GM23338 (cell line): ENCODE results near the gene CRACDL. TPM values are rescaled to one million over a fixed set of nuclear protein-coding genes. Genes with fewer than 3 reads are reported as not detected.

Source experiments
- ATAC-seq: fragments of 200-7000 bp; cut with Tn5 transposase; 3 replicates; pipeline ENCODE4 v1.9.1; 2020
- DNase-seq: peaks from one replicate; pipeline ENCODE4 v3.0.0-alpha.2; 2015; ENCODE audit warnings: low spot score
- H2AFZ ChIP-seq: fragments of 200-600 bp; sonication (generic); 2 replicates; pipeline ENCODE4 v1.8.0; 2016; ENCODE audit warnings: antibody characterized with exemption, mild to moderate bottlenecking, moderate library complexity
- H3F3A ChIP-seq: fragments of 200-600 bp; sonication (generic); replicated peaks from 2 replicates; pipeline ENCODE4 v1.8.0; 2017; ENCODE audit warnings: antibody characterized with exemption, mixed run types, low read depth
- H3K27ac ChIP-seq: fragments of 200-600 bp; sonication (generic); 2 replicates; pipeline ENCODE4 v1.6.1; 2016; ENCODE audit warnings: low read depth
- H3K27me3 ChIP-seq: fragments of 200-600 bp; sonication (generic); 2 replicates; pipeline ENCODE4 v1.8.0; 2016; ENCODE audit warnings: mild to moderate bottlenecking, mixed run types, moderate library complexity; ENCODE audit not compliant: insufficient read depth
- H3K36me3 ChIP-seq: fragments of 200-600 bp; sonication (generic); 2 replicates; pipeline ENCODE4 v1.8.0; 2016; ENCODE audit warnings: mild to moderate bottlenecking; ENCODE audit not compliant: insufficient read depth
- H3K4me1 ChIP-seq: fragments of 200-600 bp; sonication (generic); 2 replicates; pipeline ENCODE4 v1.8.0; 2016; ENCODE audit warnings: mild to moderate bottlenecking, moderate library complexity; ENCODE audit not compliant: insufficient read depth
- H3K4me2 ChIP-seq: fragments of 200-600 bp; sonication (generic); 2 replicates; pipeline ENCODE4 v1.7.1; 2017; ENCODE audit warnings: mixed run types
- H3K4me3 ChIP-seq: fragments of 200-600 bp; sonication (generic); 2 replicates; pipeline ENCODE4 v1.6.1; 2016; ENCODE audit warnings: mixed run types
- H3K79me2 ChIP-seq: fragments of 200-600 bp; sonication (generic); replicated peaks from 2 replicates; pipeline ENCODE4 v1.8.0; 2017; ENCODE audit warnings: mild to moderate bottlenecking; ENCODE audit not compliant: insufficient read depth
- H3K9me2 ChIP-seq: fragments of 200-600 bp; sonication (generic); 2 replicates; pipeline ENCODE4 v1.8.0; 2017; ENCODE audit not compliant: insufficient read depth
- H4K20me1 ChIP-seq: fragments of 200-600 bp; sonication (generic); replicated peaks from 2 replicates; pipeline ENCODE4 v1.8.0; 2017; ENCODE audit warnings: mild to moderate bottlenecking; ENCODE audit not compliant: insufficient read depth
- H3K27ac Mint-ChIP-seq: 2 replicates; pipeline ENCODE4 v1.8.0; 2020; ENCODE audit warnings: inconsistent platforms, mild to moderate bottlenecking, moderate library complexity, mixed read lengths
- H3K27me3 Mint-ChIP-seq: 3 replicates; pipeline ENCODE4 v1.8.0; 2022; ENCODE audit warnings: low read depth, mild to moderate bottlenecking, moderate library complexity, mixed read lengths, inconsistent platforms; ENCODE audit not compliant: insufficient read depth, poor library complexity
- H3K36me3 Mint-ChIP-seq: 3 replicates; pipeline ENCODE4 v1.8.0; 2021; ENCODE audit warnings: low read depth, mild to moderate bottlenecking, inconsistent platforms, moderate library complexity, mixed read lengths
- H3K4me1 Mint-ChIP-seq: 3 replicates; pipeline ENCODE4 v1.8.0; 2020; ENCODE audit warnings: mild to moderate bottlenecking, inconsistent platforms, mixed read lengths
- H3K4me3 Mint-ChIP-seq: 3 replicates; pipeline ENCODE4 v1.8.0; 2021; ENCODE audit warnings: moderate library complexity, mild to moderate bottlenecking, inconsistent platforms, mixed read lengths
- H3K9me3 Mint-ChIP-seq: 3 replicates; pipeline ENCODE4 v1.8.0; 2020; ENCODE audit warnings: moderate library complexity, mild to moderate bottlenecking, inconsistent platforms, mixed read lengths
- CREB1 ChIP-seq: fragments of 250-450 bp; sonication (Bioruptor Pico); IDR thresholded peaks from 2 replicates; pipeline ENCODE4 v1.5.0; 2020; ENCODE audit warnings: low read depth, mild to moderate bottlenecking, moderate library complexity
- CTCF ChIP-seq, 2 experiments: fragments of 200-600 bp in 1 of 2; sonication (generic) in 1 of 2; conservative IDR thresholded peaks; 2 replicates each; pipeline versions ENCODE4 v1.5.1 to v1.6.1; 2016 to 2017; ENCODE audit warnings: antibody characterized with exemption in 2 of 2, low read depth in 2 of 2, mild to moderate bottlenecking in 2 of 2, moderate library complexity in 1 of 2
- ETS1 ChIP-seq: IDR thresholded peaks from 2 replicates; pipeline ENCODE4 v1.6.1; 2016; ENCODE audit warnings: antibody characterized with exemption
- EZH2 ChIP-seq: fragments of 200-600 bp; sonication (generic); IDR thresholded peaks from one replicate; pipeline ENCODE4 v1.8.0; 2017; ENCODE audit warnings: antibody characterized with exemption, mild to moderate bottlenecking, low read depth; ENCODE audit not compliant: unreplicated experiment
- EZH2phosphoT487 ChIP-seq: fragments of 200-600 bp; sonication (generic); IDR thresholded peaks from one replicate; pipeline ENCODE4 v1.8.1; 2018; ENCODE audit warnings: antibody characterized with exemption; ENCODE audit not compliant: unreplicated experiment
- JUNB ChIP-seq: IDR thresholded peaks from one replicate; pipeline ENCODE4 v1.6.1; 2016; ENCODE audit warnings: antibody characterized with exemption; ENCODE audit not compliant: unreplicated experiment
- NANOG ChIP-seq: IDR thresholded peaks from 2 replicates; pipeline ENCODE4 v1.6.1; 2016; ENCODE audit warnings: antibody characterized with exemption, borderline replicate concordance
- POLR2AphosphoS5 ChIP-seq: IDR thresholded peaks from 2 replicates; pipeline ENCODE4 v1.6.1; 2016; ENCODE audit warnings: antibody characterized with exemption, low read depth
- REST ChIP-seq: IDR thresholded peaks from one replicate; pipeline ENCODE4 v1.6.1; 2018; ENCODE audit warnings: antibody characterized with exemption; ENCODE audit not compliant: unreplicated experiment
- STAT1 ChIP-seq: IDR thresholded peaks from one replicate; pipeline ENCODE4 v1.6.1; 2016; ENCODE audit warnings: antibody characterized with exemption; ENCODE audit not compliant: unreplicated experiment
- ZNF114 ChIP-seq: fragments of 250-450 bp; sonication (Bioruptor Pico); IDR thresholded peaks from 2 replicates; pipeline ENCODE4 v1.5.0; 2020; ENCODE audit warnings: mild to moderate bottlenecking, moderate library complexity
- ZNF331 ChIP-seq: fragments of 250-450 bp; sonication (Bioruptor Pico); IDR thresholded peaks from 2 replicates; pipeline ENCODE4 v1.5.0; 2020; ENCODE audit warnings: low read depth, mild to moderate bottlenecking, moderate library complexity
- ZNF462 ChIP-seq: fragments of 250-450 bp; sonication (Bioruptor Pico); IDR thresholded peaks from 2 replicates; pipeline ENCODE4 v1.5.0; 2020; ENCODE audit warnings: mild to moderate bottlenecking, moderate library complexity
- polyA plus RNA-seq: library from polyadenylated mRNA; unstranded; fragments of >200 nt; fragmentation: Nextera tagmentation; extraction: Ambion mirVana; gene quantifications from 2 replicates; pipeline ENCODE4 v1.2.1, GENCODE V29; 2016
- total RNA-seq: library from RNA; depleted of rRNA; stranded (reverse); fragments of >200 nt; shearing (Covaris generic); gene quantifications from 2 replicates; pipeline ENCODE4 v1.2.3, GENCODE V29; 2014

The CRACDL gene
- total and polyA plus RNA-seq, 2 experiments from 2014 or later, result 0.14 to 0.16 TPM

GRCh38 chr2:98896944-98897343 is 39.1 kb downstream of the CRACDL start:
- TF ChIP-seq NANOG (no peak), ETS1 (no peak), EZH2 (no peak), ZNF331 (CRISPR knock-in tag) (no peak), REST (no peak), POLR2AphosphoS5 (no peak), EZH2phosphoT487 (no peak), CTCF (conservative IDR thresholded peaks at IDR 0.05; ENCODE audit: low read depth in 2 of 2) (no peak), ZNF462 (CRISPR knock-in tag) (no peak), ZNF114 (CRISPR knock-in tag) (no peak), CREB1 (no peak), STAT1 (no peak), JUNB (no peak)
- Mint-ChIP-seq H3K9me3 (peaks cover 3% of the 10 kb centered on the region), H3K27me3 (peaks cover 5% of the 10 kb centered on the region), H3K36me3 (no peaks in the 10 kb centered on the region), H3K4me1 (peaks cover 5% of the 10 kb centered on the region; the same call in 2 of the 3 replicates), H3K27ac (no peak overlapping the region), H3K4me3 (no peak overlapping the region)
- Histone ChIP-seq H3K9me2 (0 out of 2 replicates have a peak, but pooled peaks cover 4% of the 10 kb centered on the region), H3K4me1 (no peaks in the 10 kb centered on the region), H3F3A (no peaks in the 10 kb centered on the region), H3K27me3 (no peaks in the 10 kb centered on the region), H4K20me1 (no peaks in the 10 kb centered on the region), H3K36me3 (no peaks in the 10 kb centered on the region), H2AFZ (no peak overlapping the region), H3K4me3 (no peak overlapping the region), H3K27ac (no peak overlapping the region), H3K4me2 (no peak overlapping the region), H3K79me2 (no peaks in the 10 kb centered on the region)
- DNase-seq, result no peak
- ATAC-seq, result no peak
